Mammary epithelial cell (primary cell): ENCODE results near the gene RNF223.

ENCODE experiments used
- CTCF ChIP-seq, 2 donors: IDR thresholded peaks in 1 of 2; conservative IDR thresholded peaks in 1 of 2; 2 replicates each; pipeline ENCODE4 v1.5.1; 2011 to 2012; ENCODE audit warnings: inconsistent platforms in 2 of 2, low read length in 2 of 2, mild to moderate bottlenecking in 2 of 2, control low read depth in 1 of 2, low read depth in 1 of 2; ENCODE audit not compliant: insufficient read depth in 1 of 2; ENCODE audit errors: extremely low read depth in 1 of 2
- EZH2 ChIP-seq: IDR thresholded peaks from 2 replicates; pipeline ENCODE4 v1.6.1; 2012; ENCODE audit warnings: low read length, inconsistent platforms, borderline replicate concordance

- TF ChIP-seq CTCF (conservative IDR thresholded peaks at IDR 0.05 in 1 of 2, IDR thresholded peaks at IDR 0.05 in 1 of 2; ENCODE audit: extremely low read depth in 1 of 2, insufficient read depth in 1 of 2, low read depth in 1 of 2, low read length in 2 of 2): no peak
- no peak for TF ChIP-seq EZH2
These were observed 4.1 kb downstream of the RNF223 start for GRCh38 chr1:1069711-1070676.
